Astrocyte (in vitro differentiated cells and primary cell): ENCODE results near the gene IKZF2. TPM values are rescaled to one million over a fixed set of nuclear protein-coding genes. Genes with fewer than 3 reads are reported as not detected.

Source experiments
- DNase-seq: peaks from one replicate; pipeline ENCODE4 v3.0.0-alpha.2; 2010; ENCODE audit warnings: low read depth
- FAIRE-seq: peaks from 2 replicates; lab custom pipeline; 2011; peaks lifted over from hg19 to GRCh38; lab: Jason Lieb, UNC
- H2AFZ ChIP-seq: 2 replicates; pipeline ENCODE4 v1.6.0; 2012; ENCODE audit warnings: low read depth, low read length, inconsistent platforms
- H3K27ac ChIP-seq: 2 replicates; pipeline ENCODE4 v1.5.1; 2011; ENCODE audit warnings: low read depth, low read length, inconsistent platforms
- H3K27me3 ChIP-seq: 2 replicates; pipeline ENCODE4 v1.6.0; 2011; ENCODE audit warnings: low read length, inconsistent platforms; ENCODE audit not compliant: insufficient read depth
- H3K36me3 ChIP-seq: 2 replicates; pipeline ENCODE4 v1.5.1; 2011; ENCODE audit warnings: low read length, inconsistent platforms; ENCODE audit not compliant: insufficient read depth
- H3K4me1 ChIP-seq: 2 replicates; pipeline ENCODE4 v1.5.1; 2011; ENCODE audit warnings: low read length, inconsistent platforms; ENCODE audit not compliant: insufficient read depth
- H3K4me2 ChIP-seq: 2 replicates; pipeline ENCODE4 v1.6.0; 2012; ENCODE audit warnings: low read length, inconsistent platforms
- H3K4me3 ChIP-seq: 2 replicates; pipeline ENCODE4 v1.5.1; 2011; ENCODE audit warnings: low read depth, mild to moderate bottlenecking, low read length, inconsistent platforms; ENCODE audit not compliant: insufficient read depth
- H3K79me2 ChIP-seq: 2 replicates; pipeline ENCODE4 v1.6.0; 2012; ENCODE audit warnings: mild to moderate bottlenecking, low read length, inconsistent platforms; ENCODE audit not compliant: insufficient read depth
- H3K9ac ChIP-seq: 2 replicates; pipeline ENCODE4 v1.6.0; 2012; ENCODE audit warnings: mild to moderate bottlenecking, low read length, inconsistent platforms
- H3K9me3 ChIP-seq: 2 replicates; pipeline ENCODE4 v1.5.1; 2012; ENCODE audit warnings: low read depth, mild to moderate bottlenecking, low read length, inconsistent platforms; ENCODE audit not compliant: insufficient read depth
- H4K20me1 ChIP-seq: 2 replicates; pipeline ENCODE4 v1.6.0; 2012; ENCODE audit warnings: low read length, inconsistent platforms; ENCODE audit not compliant: insufficient read depth
- H3K27ac Mint-ChIP-seq: one replicate; pipeline ENCODE4 v1.8.0; 2021; ENCODE audit warnings: mild to moderate bottlenecking, mixed read lengths; ENCODE audit not compliant: unreplicated experiment
- H3K27me3 Mint-ChIP-seq: one replicate; pipeline ENCODE4 v1.8.0; 2021; ENCODE audit warnings: low read depth, mixed read lengths; ENCODE audit not compliant: unreplicated experiment
- H3K36me3 Mint-ChIP-seq: one replicate; pipeline ENCODE4 v1.8.0; 2021; ENCODE audit warnings: low read depth, mixed read lengths; ENCODE audit not compliant: unreplicated experiment
- H3K4me1 Mint-ChIP-seq: one replicate; pipeline ENCODE4 v1.8.0; 2021; ENCODE audit warnings: low read depth, mixed read lengths; ENCODE audit not compliant: unreplicated experiment
- H3K4me3 Mint-ChIP-seq: one replicate; pipeline ENCODE4 v1.8.0; 2021; ENCODE audit warnings: mild to moderate bottlenecking, moderate library complexity, mixed read lengths; ENCODE audit not compliant: unreplicated experiment
- H3K9me3 Mint-ChIP-seq: one replicate; pipeline ENCODE4 v1.8.0; 2021; ENCODE audit warnings: mild to moderate bottlenecking, mixed read lengths; ENCODE audit not compliant: unreplicated experiment
- EZH2 ChIP-seq: IDR thresholded peaks from 2 replicates; pipeline ENCODE4 v1.6.1; 2012; ENCODE audit warnings: mild to moderate bottlenecking, low read length, inconsistent platforms; ENCODE audit not compliant: insufficient read depth
- total RNA-seq: library from RNA; stranded (reverse); gene quantifications from 2 replicates; pipeline ENCODE4 v1.2.1, GENCODE V29; 2021
- TF ChIP-seq, protein P1 (sequence below): IDR thresholded peaks from 2 replicates; pipeline ENCODE4 v1.5.1; 2011; ENCODE audit warnings: low read depth, mild to moderate bottlenecking, inconsistent platforms, low read length, moderate library complexity; ENCODE audit not compliant: insufficient read depth

Gene IKZF2
- total RNA-seq, 1 donor from 2014 or later: 15.5 TPM

DNA sequence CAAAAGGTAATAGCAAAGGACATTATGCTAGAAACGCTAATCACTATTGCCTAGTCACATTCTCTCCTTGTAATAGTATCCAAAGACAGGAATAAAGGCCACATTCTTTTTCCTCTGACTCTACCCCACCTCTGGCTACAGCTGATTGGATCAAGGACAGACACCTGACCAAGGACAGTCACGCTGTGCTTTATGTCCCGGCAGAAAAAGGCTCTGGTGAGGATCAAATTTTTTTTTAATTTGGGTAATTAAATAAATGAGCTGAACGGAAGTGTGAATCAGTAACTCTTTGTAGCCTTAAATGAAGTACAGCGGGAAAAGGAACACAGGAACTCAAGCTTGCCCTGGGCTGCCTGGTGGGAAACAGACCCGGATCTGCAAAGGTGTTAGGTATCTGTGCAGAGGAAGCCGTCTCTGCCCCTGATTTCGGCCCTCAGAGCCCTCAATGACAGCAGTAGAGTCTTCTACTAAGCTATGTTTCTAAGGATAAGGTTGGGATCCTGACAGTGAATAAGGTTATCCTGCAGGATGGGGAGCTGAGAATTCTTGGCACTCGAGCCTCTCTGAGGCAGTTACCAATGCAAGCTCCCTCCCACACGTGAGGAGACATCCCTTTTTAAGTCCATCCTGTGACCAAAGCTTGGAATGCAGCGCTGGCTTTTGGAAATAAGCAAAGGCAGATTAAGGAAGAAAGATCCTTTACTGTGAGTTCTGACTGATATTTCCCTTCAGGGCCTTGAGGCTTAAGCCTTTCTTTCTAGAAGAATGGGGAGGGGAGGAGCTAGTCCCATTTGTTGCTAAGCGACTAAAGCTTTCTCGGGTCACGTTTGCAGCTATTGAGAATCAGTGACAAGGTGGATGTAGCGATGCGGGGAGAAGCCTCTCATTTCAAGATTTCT, 37.8 kb upstream of the IKZF2 start:
- H3K79me2 ChIP-seq: no peaks in the 10 kb centered on the region
- Mint-ChIP-seq H3K9me3 (peaks cover 2% of the 10 kb centered on the region), H3K4me3 (peak overlapping the region; percentile 29), H3K36me3 (no peaks in the 10 kb centered on the region), H3K4me1 (peaks cover 34% of the 10 kb centered on the region), H3K27ac (peak overlapping the region; percentile 72), H3K27me3 (no peaks in the 10 kb centered on the region)
- H3K9ac ChIP-seq: peak overlapping the region; percentile 45
- no peak for TF ChIP-seq EZH2
- TF ChIP-seq, protein P1, sequence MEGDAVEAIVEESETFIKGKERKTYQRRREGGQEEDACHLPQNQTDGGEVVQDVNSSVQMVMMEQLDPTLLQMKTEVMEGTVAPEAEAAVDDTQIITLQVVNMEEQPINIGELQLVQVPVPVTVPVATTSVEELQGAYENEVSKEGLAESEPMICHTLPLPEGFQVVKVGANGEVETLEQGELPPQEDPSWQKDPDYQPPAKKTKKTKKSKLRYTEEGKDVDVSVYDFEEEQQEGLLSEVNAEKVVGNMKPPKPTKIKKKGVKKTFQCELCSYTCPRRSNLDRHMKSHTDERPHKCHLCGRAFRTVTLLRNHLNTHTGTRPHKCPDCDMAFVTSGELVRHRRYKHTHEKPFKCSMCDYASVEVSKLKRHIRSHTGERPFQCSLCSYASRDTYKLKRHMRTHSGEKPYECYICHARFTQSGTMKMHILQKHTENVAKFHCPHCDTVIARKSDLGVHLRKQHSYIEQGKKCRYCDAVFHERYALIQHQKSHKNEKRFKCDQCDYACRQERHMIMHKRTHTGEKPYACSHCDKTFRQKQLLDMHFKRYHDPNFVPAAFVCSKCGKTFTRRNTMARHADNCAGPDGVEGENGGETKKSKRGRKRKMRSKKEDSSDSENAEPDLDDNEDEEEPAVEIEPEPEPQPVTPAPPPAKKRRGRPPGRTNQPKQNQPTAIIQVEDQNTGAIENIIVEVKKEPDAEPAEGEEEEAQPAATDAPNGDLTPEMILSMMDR: no peak
- H3K9me3 ChIP-seq: no peaks in the 10 kb centered on the region
- H3K27ac ChIP-seq: peak overlapping the region; percentile 1
- peak overlapping the region; percentile 77 for H2AFZ ChIP-seq
- H3K36me3 ChIP-seq: no peaks in the 10 kb centered on the region
- H3K4me2 ChIP-seq: peak overlapping the region; percentile 54
- H4K20me1 ChIP-seq: no peaks in the 10 kb centered on the region
- H3K27me3 ChIP-seq: no peaks in the 10 kb centered on the region
- DNase-seq (peak; percentile 30), FAIRE-seq (peak; percentile 65)
- H3K4me3 ChIP-seq: no peak overlapping the region
- H3K4me1 ChIP-seq: peaks cover 23% of the 10 kb centered on the region

- Histone ChIP-seq H2AFZ (peak overlapping the region; percentile 63), H3K79me2 (no peaks in the 10 kb centered on the region), H3K4me1 (peaks cover 23% of the 10 kb centered on the region), H3K9ac (no peak overlapping the region), H3K27ac (peak overlapping the region; percentile 35), H3K36me3 (no peaks in the 10 kb centered on the region), H3K4me3 (no peak overlapping the region), H3K9me3 (no peaks in the 10 kb centered on the region), H3K27me3 (no peaks in the 10 kb centered on the region), H4K20me1 (no peaks in the 10 kb centered on the region), H3K4me2 (peak overlapping the region; percentile 60)
- peak overlapping the region; percentile 70 for H3K4me3 Mint-ChIP-seq
- peak overlapping the region; percentile 96 for H3K27ac Mint-ChIP-seq
- TF ChIP-seq, protein P1: no peak
- no peak for TF ChIP-seq EZH2
- peaks cover 34% of the 10 kb centered on the region for H3K4me1 Mint-ChIP-seq
- H3K9me3 Mint-ChIP-seq: peaks cover 2% of the 10 kb centered on the region
- H3K36me3 Mint-ChIP-seq: no peaks in the 10 kb centered on the region
- no peak for FAIRE-seq
- no peak for DNase-seq
- no peaks in the 10 kb centered on the region for H3K27me3 Mint-ChIP-seq
Observed at GRCh38 chr2:213188533-213188867, 37.1 kb upstream of the IKZF2 start.
